Activated naive CD4-positive, alpha-beta T cell treated with anti-CD3 and anti-CD28 coated beads, Interleukin-2, amount 50 U/mL, for 24 hours (primary cell): Measurements from ENCODE around the gene GLS.
"Not testable (repeated sequence)": the region's sequence is repeated elsewhere in the genome, so short reads cannot be mapped to it uniquely, and the experiment has no call there.

Source experiments
- H3K27ac Mint-ChIP-seq: one replicate; pipeline ENCODE4 v1.8.0; 2021; ENCODE audit warnings: mild to moderate bottlenecking, mixed read lengths
- H3K27me3 Mint-ChIP-seq: one replicate; pipeline ENCODE4 v1.8.0; 2021; ENCODE audit warnings: mixed read lengths
- H3K36me3 Mint-ChIP-seq: one replicate; pipeline ENCODE4 v1.8.0; 2021; ENCODE audit warnings: mixed read lengths
- H3K4me1 Mint-ChIP-seq: one replicate; pipeline ENCODE4 v1.8.0; 2021; ENCODE audit warnings: mixed read lengths
- H3K4me3 Mint-ChIP-seq: one replicate; pipeline ENCODE4 v1.8.0; 2021; ENCODE audit warnings: mild to moderate bottlenecking, mixed read lengths
- H3K9me3 Mint-ChIP-seq: one replicate; pipeline ENCODE4 v1.8.0; 2021; ENCODE audit warnings: mixed read lengths

The GLS gene

GRCh38 chr2:190847504-190848081, 33.0 kb upstream of the GLS start:
- Mint-ChIP-seq H3K4me3 (no peak overlapping the region), H3K36me3 (peaks cover under 1% of the 10 kb centered on the region), H3K27ac (peak overlapping the region; percentile 24), H3K27me3 (no peaks in the 10 kb centered on the region), H3K4me1 (peaks cover 28% of the 10 kb centered on the region), H3K9me3 (no peaks in the 10 kb centered on the region)

- no peak overlapping the region for H3K4me3 Mint-ChIP-seq
- no peaks in the 10 kb centered on the region for H3K36me3 Mint-ChIP-seq
- H3K4me1 Mint-ChIP-seq: peaks cover 13% of the 10 kb centered on the region
- H3K9me3 Mint-ChIP-seq: no peaks in the 10 kb centered on the region
- no peaks in the 10 kb centered on the region for H3K27me3 Mint-ChIP-seq
- H3K27ac Mint-ChIP-seq: no peak overlapping the region
These were observed 30.8 kb upstream of the GLS start for GRCh38 chr2:190849774-190850173.

GRCh38 chr2:190853022-190853421, 27.6 kb upstream of the GLS start:
- H3K9me3 Mint-ChIP-seq, H3K27ac Mint-ChIP-seq, H3K36me3 Mint-ChIP-seq, H3K27me3 Mint-ChIP-seq, H3K4me3 Mint-ChIP-seq: not testable (repeated sequence)
- H3K4me1 Mint-ChIP-seq: peaks cover 11% of the 10 kb centered on the region

DNA sequence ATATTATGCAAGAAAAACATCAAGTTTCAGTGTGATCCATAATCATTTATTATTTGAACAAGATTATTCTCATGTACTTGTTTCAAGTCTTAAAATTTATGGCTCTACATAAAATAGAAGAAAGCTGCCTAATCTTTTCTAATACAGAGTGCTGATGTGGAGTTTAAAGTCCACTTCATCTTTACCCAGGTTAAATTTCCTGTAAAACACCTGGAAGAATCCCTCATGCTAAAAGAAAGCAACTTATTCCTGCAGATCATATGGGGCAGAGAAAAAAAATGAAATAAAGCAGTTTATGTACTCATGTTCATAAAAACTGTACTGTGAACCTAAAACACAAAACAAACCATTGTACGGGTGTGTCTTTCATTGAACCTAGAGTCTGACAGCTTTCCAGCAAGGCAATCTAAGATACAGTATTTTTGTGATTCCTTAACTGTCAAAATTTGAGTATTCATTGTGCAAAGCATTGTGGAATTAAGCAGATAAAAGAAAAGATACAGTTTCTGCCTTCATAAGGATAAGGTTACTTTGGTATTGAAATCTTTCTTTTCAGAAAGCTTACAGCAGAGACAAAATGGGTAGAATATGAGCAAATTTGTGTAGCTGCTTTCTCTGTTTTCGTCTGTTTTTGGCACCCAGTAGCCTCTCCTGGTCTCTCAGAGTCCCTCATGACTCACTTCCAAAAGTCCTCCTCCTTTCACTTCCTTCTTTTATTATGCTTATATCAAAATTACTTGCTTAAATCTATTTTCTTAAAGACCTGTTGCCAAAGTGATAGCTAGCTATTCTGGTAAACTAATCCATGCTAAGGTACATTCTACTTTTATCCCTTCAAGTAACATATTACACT, 26.9 kb upstream of the GLS start:
- H3K27ac Mint-ChIP-seq: no peak overlapping the region
- peaks cover 7% of the 10 kb centered on the region for H3K4me1 Mint-ChIP-seq
- no peaks in the 10 kb centered on the region for H3K9me3 Mint-ChIP-seq
- H3K36me3 Mint-ChIP-seq: peaks cover 2% of the 10 kb centered on the region
- H3K27me3 Mint-ChIP-seq: no peaks in the 10 kb centered on the region
- no peak overlapping the region for H3K4me3 Mint-ChIP-seq

DNA sequence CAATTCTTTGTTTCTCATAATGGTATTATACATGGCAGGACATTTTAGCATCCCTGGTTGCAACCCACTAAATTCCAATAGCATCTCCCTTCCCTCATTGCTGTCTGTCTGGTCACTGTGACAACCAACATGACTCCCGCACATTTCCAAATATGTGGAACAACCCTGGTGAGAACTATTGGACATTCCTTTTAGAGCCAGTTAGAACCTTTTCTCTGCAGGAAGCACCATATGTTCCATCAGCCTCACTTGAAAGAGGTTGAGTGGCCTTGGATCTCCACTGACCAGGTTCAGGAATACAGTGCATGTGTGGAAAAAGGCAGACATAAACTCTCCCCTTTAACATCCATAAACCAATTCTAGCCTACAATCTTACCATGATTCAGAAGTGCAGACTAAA, 25.9 kb upstream of the GLS start:
- H3K4me1 Mint-ChIP-seq: peaks cover 3% of the 10 kb centered on the region
- H3K27ac Mint-ChIP-seq: no peak overlapping the region
- H3K27me3 Mint-ChIP-seq: no peaks in the 10 kb centered on the region
- no peaks in the 10 kb centered on the region for H3K9me3 Mint-ChIP-seq
- H3K4me3 Mint-ChIP-seq: no peak overlapping the region
- H3K36me3 Mint-ChIP-seq: peaks cover 2% of the 10 kb centered on the region

DNA sequence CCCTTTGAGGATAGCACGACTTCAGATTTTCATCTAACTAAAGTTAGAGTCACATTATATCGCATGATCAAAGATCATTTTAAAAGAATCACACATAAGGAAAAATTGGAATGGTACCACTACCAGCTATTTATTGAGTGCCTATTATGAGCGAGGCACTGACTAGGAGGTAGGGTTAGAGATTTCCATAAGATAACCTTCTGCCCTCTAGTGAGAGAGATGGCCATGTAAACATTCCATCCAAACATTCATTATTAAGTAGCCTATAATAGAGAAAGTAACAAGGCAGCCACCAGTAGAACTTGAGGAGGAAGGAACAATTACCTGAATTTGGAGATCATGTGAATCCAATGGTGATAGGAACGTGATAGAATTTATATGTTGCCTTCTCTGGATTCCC, 25.4 kb upstream of the GLS start:
- Mint-ChIP-seq H3K9me3 (no peaks in the 10 kb centered on the region), H3K27me3 (no peaks in the 10 kb centered on the region), H3K4me3 (no peak overlapping the region)

DNA sequence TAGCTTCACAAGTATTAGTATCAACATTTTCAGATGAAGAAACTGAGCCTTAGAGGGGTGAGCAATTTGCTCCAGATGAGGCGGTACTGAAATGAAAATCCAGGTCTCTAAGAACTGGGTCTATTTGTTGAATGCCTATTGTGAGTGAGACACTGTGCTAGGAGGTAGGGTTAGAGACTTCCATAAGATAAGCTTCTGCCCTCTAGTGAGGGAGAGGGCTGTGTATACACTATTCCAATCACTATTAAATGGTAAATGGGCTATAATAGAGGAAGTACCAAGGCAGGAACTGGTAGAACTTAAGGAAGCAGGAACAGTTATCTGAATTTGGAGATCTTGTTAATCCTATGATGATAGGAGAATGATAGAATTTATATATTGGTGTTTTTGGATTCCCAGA, 23.6 kb upstream of the GLS start:
- Mint-ChIP-seq H3K27me3 (no peaks in the 10 kb centered on the region), H3K4me1 (no peaks in the 10 kb centered on the region), H3K4me3 (no peak overlapping the region), H3K36me3 (peaks cover 9% of the 10 kb centered on the region), H3K9me3 (no peaks in the 10 kb centered on the region), H3K27ac (no peak overlapping the region)

More for the DNA sequence above, 25.4 kb upstream of the GLS start:
- Mint-ChIP-seq H3K27ac (no peak overlapping the region), H3K36me3 (peaks cover 4% of the 10 kb centered on the region), H3K4me1 (peaks cover 3% of the 10 kb centered on the region)

DNA sequence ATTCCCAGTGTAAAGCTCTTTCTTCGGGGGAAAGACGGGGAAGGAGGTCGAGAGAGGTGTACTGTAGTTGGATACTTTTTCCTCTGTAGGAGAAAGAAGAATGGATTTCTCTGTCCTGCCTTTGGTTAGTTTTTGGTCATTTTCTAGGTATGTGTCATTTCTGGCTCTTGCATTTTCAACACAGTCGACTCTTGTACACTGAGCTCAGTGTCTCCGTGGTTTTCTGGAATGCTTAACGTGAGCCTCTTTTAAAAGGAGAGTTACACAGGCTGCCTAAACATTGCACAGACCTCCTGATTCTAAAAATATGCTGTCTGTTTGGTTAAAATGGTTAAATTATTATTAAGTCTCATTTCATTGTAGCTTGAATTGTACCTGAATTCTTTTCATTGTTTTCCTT, 21.8 kb upstream of the GLS start:
- no peak overlapping the region for H3K27ac Mint-ChIP-seq
- no peak overlapping the region for H3K4me3 Mint-ChIP-seq
- H3K9me3 Mint-ChIP-seq: no peaks in the 10 kb centered on the region
- H3K27me3 Mint-ChIP-seq: no peaks in the 10 kb centered on the region
- H3K36me3 Mint-ChIP-seq: peaks cover 13% of the 10 kb centered on the region
- peaks cover 18% of the 10 kb centered on the region for H3K4me1 Mint-ChIP-seq

DNA sequence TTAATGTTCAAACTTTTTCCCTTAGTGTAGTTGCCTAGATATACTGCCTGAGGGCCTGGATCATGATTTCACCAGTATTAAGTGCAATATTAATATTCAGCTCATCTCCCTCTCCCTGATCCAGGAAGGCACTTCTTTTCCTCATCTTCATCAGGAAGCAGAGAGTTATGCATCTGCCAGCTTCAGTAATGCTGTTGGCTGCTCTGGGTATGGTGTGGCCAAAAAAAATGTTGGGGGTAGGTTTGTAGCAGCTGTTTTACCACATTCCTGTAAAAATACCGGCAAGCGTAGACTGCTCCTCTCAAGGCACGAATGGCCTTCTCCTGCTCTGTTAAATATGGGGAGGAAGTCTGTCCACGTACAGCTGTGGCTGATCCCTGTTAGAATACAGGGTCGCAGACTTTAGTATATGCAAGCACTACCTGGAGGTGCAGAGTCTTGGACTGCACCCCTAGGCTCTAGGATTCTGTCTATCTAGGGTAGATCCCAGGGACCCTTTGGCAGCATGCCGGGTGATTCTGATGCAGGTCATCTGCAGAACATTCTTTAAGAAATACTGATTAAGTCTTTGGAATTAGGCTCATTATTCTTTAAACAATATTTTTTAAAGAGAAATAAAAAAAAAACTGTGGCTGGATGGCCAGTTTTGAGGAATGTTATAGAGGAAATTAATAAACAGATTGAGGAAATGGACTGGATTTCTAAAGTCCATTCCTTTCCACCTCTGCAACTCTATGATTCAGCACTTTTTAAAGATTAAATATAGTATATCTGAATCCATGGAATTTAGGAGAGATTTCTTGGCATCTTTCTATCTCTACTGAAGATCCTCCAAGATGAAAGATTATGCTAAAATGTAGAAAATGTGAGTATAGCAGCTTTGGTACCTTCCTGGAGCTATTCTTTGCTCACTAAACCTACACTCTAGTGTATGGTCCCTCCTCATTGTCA, 21.0 kb upstream of the GLS start:
- Mint-ChIP-seq H3K36me3 (peaks cover 13% of the 10 kb centered on the region), H3K27me3 (no peaks in the 10 kb centered on the region), H3K9me3 (no peaks in the 10 kb centered on the region), H3K4me1 (peaks cover 25% of the 10 kb centered on the region), H3K4me3 (no peak overlapping the region), H3K27ac (no peak overlapping the region)

DNA sequence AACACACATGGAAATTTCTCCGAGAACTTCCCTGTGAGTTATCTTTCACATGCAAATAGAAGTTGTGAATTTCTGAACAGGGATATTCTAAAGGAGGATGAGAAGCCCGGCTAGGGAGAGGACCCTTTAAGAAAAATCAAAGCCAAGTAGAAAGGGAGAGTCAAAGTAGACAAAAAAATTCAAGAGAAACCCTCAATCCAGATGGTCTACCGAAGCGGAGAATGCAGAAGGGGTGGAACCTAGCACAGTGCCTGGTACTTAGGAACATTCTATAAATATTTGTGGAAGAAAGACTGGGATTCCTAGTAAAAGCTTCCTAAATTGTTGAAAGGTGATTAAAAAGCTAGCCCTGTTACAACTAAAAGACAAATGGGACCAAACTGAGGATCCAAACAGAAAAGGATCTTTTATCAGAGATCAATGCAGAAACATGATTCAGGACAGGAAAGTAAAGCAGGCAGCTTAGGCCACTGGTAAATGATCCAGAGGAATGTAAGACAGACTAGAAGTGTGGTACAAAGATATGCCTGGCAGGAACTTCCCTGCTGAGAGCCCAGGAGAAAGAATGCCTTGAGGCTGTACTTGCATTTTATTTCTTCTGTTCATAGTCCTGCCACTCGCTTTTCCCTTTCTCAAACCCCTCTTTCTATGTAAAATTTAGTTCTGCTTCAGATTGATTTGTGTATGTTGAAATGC, 19.5 kb upstream of the GLS start:
- Mint-ChIP-seq H3K27ac (peak overlapping the region; percentile 41), H3K27me3 (no peaks in the 10 kb centered on the region), H3K4me3 (no peak overlapping the region), H3K36me3 (peaks cover 15% of the 10 kb centered on the region), H3K9me3 (no peaks in the 10 kb centered on the region), H3K4me1 (peaks cover 29% of the 10 kb centered on the region)

DNA sequence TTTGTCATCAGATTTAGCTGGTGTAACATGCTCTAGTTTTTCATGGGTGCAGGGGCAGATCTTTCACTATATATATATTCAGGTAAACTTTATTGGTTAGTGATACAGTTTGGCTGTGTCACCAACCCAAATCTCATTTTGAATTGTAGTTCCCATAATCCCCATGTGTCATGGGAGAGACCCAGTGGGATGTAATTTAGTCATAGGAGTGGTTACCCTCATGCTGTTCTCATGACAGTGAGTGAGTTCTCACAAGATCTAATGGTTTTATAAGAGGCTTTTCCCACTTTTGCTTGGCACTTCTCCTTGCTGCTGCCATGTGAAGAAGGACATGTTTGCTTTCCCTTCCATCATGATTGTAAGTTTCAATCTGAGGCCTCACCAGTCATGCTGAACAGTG, 18.5 kb upstream of the GLS start:
- not testable (repeated sequence) for H3K9me3 Mint-ChIP-seq, H3K4me3 Mint-ChIP-seq, H3K27ac Mint-ChIP-seq, H3K27me3 Mint-ChIP-seq
- Mint-ChIP-seq H3K4me1 (peaks cover 29% of the 10 kb centered on the region), H3K36me3 (peaks cover 18% of the 10 kb centered on the region)

GRCh38 chr2:190862571-190862991, 18.0 kb upstream of the GLS start:
- Mint-ChIP-seq H3K4me1 (peaks cover 29% of the 10 kb centered on the region), H3K27me3 (no peaks in the 10 kb centered on the region), H3K27ac (no peak overlapping the region), H3K36me3 (peaks cover 18% of the 10 kb centered on the region), H3K4me3 (no peak overlapping the region), H3K9me3 (no peaks in the 10 kb centered on the region)

GRCh38 chr2:190863946-190864345, 16.7 kb upstream of the GLS start:
- H3K9me3 Mint-ChIP-seq: no peaks in the 10 kb centered on the region
- H3K27ac Mint-ChIP-seq: peak overlapping the region; percentile 74
- H3K4me3 Mint-ChIP-seq: peak overlapping the region; percentile 24
- H3K36me3 Mint-ChIP-seq: peaks cover 21% of the 10 kb centered on the region
- no peaks in the 10 kb centered on the region for H3K27me3 Mint-ChIP-seq
- peaks cover 31% of the 10 kb centered on the region for H3K4me1 Mint-ChIP-seq

GRCh38 chr2:190864375-190864774, 16.2 kb upstream of the GLS start:
- H3K36me3 Mint-ChIP-seq: peaks cover 21% of the 10 kb centered on the region
- no peaks in the 10 kb centered on the region for H3K27me3 Mint-ChIP-seq
- H3K4me3 Mint-ChIP-seq: no peak overlapping the region
- H3K27ac Mint-ChIP-seq: no peak overlapping the region
- no peaks in the 10 kb centered on the region for H3K9me3 Mint-ChIP-seq
- H3K4me1 Mint-ChIP-seq: peaks cover 33% of the 10 kb centered on the region

GRCh38 chr2:190867212-190867611, 13.4 kb upstream of the GLS start:
- H3K4me3 Mint-ChIP-seq: no peak overlapping the region
- H3K9me3 Mint-ChIP-seq: no peaks in the 10 kb centered on the region
- peaks cover 12% of the 10 kb centered on the region for H3K36me3 Mint-ChIP-seq
- no peaks in the 10 kb centered on the region for H3K27me3 Mint-ChIP-seq
- H3K4me1 Mint-ChIP-seq: peaks cover 32% of the 10 kb centered on the region
- no peak overlapping the region for H3K27ac Mint-ChIP-seq
